GM19238 (cell line): ENCODE measurements around the gene COG3.
"Not testable (repeated sequence)": the region's sequence is repeated elsewhere in the genome, so short reads cannot be mapped to it uniquely, and the experiment has no call there.

Source experiments
- DNase-seq: peaks from one replicate; pipeline ENCODE4 v3.0.0; 2011; ENCODE audit warnings: low spot score; ENCODE audit not compliant: insufficient read length

Gene COG3, protein sequence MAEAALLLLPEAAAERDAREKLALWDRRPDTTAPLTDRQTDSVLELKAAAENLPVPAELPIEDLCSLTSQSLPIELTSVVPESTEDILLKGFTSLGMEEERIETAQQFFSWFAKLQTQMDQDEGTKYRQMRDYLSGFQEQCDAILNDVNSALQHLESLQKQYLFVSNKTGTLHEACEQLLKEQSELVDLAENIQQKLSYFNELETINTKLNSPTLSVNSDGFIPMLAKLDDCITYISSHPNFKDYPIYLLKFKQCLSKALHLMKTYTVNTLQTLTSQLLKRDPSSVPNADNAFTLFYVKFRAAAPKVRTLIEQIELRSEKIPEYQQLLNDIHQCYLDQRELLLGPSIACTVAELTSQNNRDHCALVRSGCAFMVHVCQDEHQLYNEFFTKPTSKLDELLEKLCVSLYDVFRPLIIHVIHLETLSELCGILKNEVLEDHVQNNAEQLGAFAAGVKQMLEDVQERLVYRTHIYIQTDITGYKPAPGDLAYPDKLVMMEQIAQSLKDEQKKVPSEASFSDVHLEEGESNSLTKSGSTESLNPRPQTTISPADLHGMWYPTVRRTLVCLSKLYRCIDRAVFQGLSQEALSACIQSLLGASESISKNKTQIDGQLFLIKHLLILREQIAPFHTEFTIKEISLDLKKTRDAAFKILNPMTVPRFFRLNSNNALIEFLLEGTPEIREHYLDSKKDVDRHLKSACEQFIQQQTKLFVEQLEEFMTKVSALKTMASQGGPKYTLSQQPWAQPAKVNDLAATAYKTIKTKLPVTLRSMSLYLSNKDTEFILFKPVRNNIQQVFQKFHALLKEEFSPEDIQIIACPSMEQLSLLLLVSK

DNA sequence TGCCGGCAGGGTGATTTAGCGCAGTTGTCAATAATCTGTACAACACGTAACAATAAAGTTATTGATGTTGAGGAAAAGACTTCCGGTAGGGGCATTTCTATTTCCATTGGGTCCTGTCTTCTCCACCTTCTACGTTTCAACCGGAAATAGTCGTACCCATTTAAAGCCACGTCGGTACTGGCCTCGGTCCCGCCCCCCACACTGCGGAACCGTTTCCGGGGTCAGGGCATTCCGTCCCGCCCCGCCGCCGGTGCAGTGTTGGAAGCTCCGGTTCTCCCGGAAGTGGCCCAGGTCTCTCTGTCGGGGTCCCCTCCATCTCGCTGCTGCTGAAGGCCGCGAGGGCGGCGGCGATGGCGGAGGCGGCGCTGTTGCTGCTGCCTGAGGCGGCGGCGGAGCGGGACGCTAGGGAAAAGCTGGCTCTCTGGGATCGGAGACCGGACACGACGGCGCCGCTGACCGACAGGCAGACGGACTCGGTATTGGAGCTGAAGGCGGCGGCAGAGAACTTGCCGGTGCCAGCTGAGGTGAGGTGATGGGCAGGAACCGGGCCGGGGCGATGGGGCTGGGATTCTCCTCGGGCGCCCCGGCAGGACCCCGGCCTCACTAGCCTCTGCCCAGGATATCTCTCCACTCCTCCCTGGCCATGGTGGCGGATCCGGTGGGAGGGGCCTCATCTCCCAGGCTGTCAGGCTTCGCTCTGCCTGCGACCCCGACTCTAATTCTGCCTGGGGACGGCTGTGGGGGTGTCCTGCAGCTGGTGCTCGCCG, at the start of gene COG3:
COG3 (plus strand) TSS at position 253 of the 767 bp plus-strand sequence; CDS start at position 351, 98 bp downstream.
- peak; percentile 87 for DNase-seq

DNA sequence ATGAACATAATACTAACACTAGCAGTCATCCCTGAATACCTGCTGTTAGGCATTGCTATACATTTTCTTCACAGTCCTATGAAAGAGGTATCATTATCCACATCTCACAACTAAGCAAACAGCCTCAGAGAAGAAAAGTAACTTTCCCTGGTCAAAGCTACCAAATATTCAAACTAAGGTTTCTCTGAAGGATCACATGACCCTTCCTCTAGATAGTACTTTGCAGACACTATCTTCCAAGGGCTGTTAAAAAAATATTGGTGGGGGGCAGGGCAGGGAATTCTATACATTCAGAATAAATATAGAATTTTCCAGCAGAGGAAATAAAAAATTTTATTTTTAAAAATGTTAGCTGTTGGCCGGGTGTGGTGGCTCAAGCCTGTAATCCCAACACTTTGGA, 49.6 kb upstream of the COG3 start:
- no peak for DNase-seq

DNA sequence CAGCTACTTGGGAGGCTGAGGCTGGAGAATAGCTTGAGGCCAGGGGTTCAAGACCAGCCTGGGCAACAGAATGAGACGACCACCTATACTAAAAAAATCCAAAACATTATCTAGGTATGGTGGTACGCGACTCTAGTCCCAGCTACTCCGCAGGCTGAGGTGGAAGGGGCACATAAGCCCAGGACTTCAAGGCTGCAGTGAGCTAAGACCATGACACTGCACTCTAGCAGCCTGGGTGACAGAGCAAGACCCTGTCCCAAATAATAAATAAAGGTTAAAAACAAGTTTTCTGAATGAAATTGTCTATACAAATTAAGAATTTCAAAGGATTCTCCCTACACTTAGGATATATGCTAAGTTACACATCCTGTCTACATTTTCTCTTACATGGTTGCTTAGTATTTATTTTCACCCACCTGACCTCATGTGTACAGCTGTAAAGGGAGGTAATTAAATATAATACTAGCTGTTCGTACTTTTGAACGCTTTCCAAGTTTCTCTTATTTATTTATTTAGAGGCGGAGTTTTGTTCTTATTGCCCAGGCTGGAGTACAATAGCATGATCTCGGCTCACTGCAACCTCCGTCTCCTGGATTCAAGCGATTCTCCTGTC, 48.1 kb upstream of the COG3 start:
- no peak for DNase-seq

DNA sequence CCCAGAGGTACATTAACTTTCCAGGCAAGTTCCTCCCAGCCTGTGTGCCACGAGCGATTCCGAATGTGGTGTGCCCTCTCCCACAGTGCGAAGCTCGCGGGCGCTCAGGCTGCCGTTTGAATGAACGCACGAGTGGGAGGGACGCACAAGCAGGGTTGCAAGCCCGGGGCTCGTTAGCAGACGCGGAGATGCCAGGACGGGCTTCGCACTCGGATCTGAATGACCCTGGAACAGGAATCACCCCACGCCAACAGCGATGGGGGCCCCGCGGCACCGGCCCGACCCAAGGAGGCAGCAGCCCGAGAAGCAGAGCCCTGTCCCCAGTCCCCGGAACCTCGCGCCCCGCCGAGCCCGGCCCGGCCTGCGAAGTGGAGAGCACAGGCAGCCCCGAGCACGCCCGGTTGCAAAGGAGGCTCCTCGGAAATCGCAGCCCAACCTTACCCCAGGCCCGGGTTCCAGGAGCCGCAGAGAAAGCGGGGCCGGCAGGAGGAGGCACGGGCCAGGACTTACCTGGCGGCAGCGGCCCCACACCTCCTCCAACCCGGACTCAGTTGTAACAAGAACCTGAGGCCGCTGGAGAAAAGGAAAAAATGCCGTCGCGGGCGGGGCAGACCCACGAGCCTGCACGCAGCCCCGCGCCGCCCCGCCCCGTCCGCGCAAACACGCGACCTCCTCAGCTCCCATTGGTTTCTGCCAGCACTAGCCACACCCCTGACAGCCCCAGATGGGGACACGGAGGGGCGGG, 46.8 kb upstream of the COG3 start, which contains the start of gene SLC25A30:
SLC25A30 (minus strand) TSS at position 584 of the 745 bp plus-strand sequence. CDS start 6,948 bp downstream, outside the sequence.
- DNase-seq = peak; percentile 74

DNA sequence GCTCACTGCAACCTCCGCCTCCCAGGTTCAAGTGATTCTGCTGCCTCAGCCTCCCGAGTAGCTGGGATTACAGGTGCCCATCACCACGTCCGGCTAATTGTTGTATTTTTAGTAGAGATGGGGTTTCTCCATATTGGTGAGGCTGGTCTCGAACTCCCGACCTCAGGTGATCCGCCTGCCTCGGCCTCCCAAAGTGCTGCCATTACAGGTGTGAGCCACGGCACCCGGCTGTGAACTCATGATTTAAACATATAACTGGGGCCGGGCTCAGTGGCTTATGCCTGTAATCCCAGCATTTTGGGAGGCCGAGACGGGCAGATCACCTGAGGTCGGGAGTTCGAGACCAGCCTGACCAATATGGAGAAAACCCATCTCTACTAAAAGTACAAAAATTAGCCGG, 45.4 kb upstream of the COG3 start:
- not testable (repeated sequence) for DNase-seq

DNA sequence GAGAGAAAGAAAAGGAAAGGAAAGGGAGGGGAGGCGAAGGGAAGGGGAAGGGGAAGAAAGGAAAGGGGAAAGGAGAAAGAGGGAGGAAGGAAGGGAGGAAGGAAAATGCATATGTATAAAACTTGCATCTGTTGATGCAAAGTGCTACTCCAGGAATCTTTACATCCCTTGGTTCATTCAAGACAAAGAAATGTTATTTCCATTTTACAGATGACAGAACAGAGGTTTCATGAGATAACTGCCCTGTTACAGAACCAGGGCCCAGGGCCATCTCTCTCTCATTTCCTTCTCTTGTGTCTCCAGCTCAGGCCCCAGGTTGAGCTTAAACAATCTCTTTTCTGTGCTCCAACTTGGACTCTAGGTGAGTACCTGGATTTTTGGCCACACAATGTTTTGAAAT, 44.8 kb upstream of the COG3 start:
- DNase-seq = no peak

DNA sequence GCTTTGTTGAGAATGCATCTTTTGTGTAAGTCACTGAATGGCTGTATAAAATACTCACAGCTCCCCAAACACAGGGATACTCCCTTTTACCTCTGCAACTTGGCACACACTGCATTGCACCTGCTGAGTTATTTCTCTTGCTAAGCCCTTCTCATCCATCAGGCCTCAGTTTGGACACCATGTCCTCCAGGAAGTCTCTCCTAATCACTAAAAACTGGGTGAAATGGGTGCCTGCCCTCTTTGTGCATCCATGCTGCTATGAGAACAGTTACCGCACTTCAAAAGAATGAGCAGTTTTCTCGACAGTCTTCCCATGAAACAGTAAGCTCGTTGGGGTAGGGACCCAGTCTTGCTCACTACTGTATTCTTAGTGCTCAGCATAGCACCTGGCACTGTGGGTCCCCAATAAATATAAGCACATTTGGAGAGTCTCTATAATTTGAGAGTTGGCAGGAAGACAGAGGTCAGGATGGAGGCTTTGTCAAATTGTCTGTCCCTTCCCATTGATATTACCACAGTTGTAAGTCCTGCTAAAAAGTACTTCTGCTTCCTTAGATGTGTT, 41.9 kb upstream of the COG3 start:
- no peak for DNase-seq

DNA sequence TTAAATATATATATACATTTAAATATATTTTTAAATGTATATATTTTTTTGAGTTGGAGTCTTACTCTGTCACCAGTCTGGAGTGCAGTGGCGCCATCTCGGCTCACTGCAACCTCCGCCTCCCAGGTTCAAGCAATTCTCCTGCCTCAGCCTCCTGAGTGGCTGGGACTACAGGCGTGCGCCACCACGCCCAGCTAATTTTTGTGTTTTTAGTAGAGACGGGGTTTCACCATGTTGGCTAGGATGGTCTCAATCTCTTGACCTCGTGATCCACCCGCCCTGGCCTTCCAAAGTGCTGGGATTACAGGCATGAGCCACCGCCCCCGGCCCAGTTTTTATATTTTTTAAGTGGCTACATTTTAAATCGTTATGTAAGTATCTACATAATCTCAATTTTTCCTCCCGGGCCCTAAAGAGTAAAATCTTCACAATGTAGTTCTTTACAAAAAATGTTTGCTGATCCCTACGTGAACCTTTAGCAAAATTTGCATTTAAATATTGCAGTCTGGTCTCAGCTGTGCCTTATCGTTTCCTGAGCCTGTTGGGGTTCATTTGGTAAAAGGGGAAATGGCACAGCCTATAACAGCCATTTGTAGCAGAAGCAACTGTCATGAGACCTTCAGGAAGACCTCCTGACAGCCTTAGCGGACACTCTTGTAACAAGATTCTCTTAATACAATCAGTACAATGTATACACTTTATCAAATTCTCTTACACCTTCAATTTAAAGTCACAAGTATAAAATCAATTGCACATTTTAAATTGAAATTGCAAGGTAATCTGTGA, 38.5 kb upstream of the COG3 start:
- DNase-seq = not testable (repeated sequence)

DNA sequence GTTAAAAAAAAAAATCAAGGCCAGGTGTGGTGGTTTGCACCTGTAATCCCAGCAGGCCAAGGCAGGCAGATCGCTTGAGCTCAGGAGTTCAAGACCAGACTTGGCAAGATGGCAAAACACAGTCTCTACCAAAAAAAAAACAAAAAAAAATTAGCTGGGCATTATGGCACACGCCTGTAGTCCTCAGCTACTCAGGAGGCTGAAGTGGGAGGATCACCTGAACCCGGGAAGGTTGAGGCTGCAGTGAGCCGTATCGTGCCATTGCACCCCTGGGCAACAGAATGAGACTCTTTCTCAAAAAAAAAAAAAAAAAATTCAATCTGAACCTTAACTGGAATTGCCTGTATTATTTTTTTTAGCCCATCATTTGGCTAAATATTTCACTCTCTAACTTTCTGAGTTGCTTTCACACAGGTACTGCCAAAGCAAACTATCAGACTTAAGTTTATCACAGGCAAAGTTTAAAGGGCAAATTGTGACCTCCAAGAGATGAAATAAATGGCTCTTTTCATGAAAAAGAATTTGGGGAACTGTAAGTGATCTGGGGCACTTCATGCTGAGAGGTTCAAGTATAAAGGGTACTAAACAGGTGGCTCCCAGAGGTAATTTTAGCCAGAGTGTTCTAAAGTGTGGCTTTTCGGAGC, 31.9 kb upstream of the COG3 start:
- no peak for DNase-seq

DNA sequence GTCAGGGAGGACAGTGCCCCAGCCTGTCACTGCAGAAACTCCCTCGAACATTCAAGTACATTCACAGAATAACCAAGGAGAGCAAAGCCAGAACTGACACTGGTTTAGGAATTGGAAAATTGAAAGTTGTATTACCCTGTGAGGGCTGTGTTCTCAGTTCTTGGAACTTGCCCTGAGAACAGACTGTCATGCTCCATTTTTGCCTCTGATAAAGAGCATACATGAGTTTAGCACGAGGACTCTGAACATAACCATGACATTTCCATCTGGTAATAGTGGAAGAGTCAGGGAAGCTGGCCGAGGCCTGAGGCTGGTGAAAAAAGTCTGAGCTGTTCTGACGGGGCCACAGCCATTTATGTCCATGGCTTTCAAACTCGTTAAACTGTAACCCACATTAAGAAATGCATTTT, 31.4 kb upstream of the COG3 start:
- no peak for DNase-seq

DNA sequence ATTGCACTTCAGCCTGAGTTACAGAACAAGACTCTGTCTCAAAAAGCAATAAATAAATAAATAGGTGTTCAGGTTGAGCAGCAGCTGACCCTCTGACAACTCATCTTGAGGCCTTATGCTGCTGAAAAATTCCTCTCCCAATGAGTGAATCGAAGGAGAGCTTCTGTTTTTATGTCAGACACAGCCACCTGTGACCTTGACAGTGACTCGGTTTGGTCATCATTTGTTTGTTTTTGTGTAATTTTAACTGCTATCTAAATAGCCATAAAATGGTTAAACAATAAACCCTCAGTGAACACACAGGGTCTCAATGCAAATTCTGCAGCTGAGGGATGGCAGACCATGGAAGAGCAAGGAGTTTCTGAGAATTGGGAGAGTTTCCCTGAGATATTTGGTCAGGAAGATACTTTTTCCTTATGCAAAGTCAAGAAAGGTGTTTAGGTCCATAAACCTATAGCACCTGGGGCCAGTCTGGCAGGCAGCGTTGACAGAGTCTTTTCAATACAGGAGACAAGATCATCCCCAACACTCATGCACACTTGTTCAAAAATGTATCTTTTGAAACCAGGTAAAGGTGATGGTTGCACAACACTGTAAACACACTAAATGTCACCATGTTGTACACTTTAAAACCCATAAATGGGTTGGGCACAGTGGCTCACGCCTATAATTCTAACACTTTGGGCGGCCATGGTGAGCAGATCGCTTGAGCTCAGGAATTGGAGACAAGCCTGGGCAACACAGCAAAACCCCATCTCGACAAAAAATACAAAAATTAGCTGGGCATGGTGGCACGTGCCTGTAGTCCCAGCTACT, 30.0 kb upstream of the COG3 start:
- DNase-seq = no peak

DNA sequence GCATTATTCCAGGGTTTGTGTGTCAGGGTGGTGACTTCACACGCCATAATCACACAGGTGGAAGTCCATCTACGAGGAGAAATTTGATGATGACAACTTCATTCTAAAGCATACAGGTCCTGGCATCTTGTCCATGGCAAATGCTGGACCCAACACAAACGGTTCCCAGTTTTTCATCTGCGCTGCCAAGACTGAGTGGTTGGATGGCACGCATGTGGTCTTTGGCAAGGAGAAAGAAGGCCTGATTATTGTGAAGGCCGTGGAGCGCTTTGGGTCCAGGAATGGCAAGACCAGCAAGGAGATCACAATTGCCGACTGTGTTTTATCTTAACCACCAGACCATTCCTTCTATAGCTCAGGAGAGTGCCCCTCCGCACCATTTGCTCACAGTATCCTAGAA, 28.4 kb upstream of the COG3 start:
- DNase-seq = no peak

DNA sequence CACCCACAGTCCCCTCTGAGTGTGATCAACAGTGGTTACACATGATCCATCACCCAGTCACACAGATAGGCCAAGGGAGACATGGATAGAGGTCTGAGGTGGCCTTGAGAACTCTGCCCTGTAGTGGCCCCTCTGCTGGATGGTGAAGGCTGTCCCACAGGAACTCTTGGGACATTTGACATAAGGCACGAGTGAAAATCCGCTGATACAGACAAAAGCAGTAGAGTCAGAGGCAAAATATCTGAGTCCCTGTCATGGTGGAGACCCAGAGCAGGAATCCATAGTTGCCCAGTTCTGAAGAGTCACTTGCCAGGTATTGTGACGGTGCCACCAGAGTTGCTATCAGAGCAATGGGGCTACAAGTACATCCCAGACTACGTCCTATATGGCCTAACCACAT, 27.8 kb upstream of the COG3 start:
- no peak for DNase-seq

DNA sequence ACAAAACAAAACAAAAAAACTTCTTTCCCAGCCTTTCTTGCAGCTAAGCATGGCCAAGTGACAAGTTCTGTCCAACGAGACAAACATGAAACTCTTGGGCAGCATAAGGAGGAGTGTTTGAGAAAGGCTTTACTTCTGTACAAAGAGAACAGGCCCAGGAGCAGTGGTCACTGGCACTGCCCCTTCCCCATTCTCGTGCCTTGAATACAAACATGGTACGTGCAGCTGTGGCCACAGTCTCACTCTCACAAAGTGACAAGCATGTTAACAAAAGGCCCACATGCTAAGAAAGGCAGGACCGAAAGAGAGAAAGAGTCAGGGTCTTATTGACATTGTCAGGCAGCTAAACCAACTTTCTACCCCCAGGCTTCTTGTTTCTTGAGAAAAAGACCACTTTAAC, 26.8 kb upstream of the COG3 start:
- DNase-seq = no peak

DNA sequence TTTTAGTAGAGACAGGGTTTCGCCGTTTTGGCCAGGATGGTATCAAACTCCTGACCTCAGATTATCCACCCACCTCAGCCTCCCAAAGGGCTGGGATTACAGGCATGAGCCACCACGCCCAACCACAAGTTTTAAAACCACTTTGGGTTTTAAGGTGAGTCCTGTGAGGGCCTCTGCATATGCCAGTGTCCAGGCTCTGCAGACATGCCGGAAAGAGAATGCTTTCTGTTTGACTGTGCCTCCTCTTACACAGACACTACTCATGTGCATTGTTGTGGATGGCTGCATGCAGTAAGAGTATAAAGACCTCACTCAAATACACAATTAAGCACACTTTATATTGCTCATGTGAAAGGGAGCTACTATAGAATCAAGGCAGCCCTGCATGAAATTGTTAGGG, 25.7 kb upstream of the COG3 start:
- no peak for DNase-seq

DNA sequence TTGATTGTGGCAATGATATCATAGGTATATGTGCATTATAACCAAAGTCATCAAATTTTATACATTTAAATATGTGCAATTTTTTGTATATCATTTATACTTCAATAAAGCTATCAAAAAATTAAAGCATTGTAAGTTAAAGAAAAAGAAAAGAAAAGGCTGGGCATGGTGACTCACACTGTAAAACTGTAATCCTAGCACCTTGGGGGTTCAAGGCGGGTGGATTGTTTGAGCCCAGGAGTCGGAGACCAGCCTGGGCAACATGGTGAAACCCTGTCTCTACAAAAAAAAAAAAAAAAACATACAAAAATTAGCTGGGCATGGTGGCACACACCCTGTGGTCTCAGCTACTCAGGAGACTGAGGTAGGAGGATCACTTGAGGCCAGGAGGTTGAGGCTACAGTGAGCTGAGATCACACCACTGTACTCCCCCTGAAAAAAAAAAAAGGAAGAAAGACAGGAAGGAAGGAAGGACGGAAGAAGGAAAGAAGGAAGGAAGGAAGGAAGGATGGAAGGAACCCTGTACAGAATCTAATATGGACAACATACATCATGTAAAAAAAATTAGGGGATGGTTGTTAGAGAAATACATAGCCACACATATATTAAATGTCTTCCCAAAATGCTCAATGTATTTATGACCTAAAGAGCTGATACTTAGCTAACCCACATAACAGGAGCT, 24.8 kb upstream of the COG3 start:
- DNase-seq = no peak

DNA sequence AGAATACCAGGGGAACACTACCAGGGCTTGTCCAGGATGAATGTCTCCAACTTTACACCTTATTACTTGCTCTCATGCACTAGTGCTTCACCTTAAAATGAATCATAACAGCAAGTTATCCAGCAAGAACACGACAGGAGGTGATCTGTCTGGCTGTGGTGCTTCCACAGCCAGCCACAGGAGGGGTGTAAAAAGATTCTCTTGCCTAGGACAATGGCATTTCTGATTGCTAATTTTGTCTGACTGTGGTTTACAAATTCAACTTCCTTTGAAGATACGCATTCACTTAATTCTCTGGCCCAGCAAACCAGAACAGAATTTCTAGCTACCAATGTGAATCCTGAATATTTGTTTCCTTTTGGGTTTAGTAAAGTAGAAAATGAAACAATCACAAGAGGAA, 23.1 kb upstream of the COG3 start:
- DNase-seq = no peak

DNA sequence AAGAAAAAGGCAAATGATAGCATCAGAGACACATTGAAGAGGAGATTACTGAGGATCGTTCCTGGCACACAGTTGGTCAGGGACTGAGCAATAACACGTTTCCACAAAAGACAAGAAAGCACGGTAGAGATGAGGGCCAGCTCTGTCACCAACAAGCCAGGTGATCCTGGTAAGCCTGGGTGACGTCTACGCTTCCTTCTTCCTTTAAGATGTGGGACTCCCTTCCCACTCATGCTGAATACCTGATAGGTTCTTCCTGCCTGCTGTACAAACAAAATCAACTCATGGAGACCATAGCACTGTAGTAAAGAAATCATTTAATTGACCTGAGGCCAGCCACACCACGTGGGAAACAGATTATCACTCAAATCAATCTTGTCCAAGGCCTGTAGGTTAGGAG, 19.7 kb upstream of the COG3 start:
- no peak for DNase-seq
